C4-2B (cell line): ENCODE data around the gene TUBB6.

Source experiments
- CTCF ChIP-seq: fragments of 450-650 bp; conservative IDR thresholded peaks from 2 replicates; pipeline ENCODE4 v1.5.1; 2017; ENCODE audit warnings: mild to moderate bottlenecking
- ZFX ChIP-seq: fragments of 450-650 bp; IDR thresholded peaks from 2 replicates; pipeline ENCODE4 v1.6.1; 2017

GRCh38 chr18:12262748-12263147 lies 45.3 kb upstream of the TUBB6 start:
- TF ChIP-seq CTCF: no peak
- TF ChIP-seq ZFX: no peak
